DMS114 treated with DMSO at 0.1 percent for 48 hours (cell line): ENCODE measurements around the gene BMP8B.
A peak's percentile ranks its signal among the peaks of the same experiment; 100 is the strongest.

Experiments used
- DNase-seq: peaks from one replicate; lab custom pipeline; 2025; ENCODE audit not compliant: unreplicated experiment; lab: John Stamatoyannopoulos, UW

BMP8B gene

GRCh38 chr1:39727932-39728317 is 60.7 kb downstream of the BMP8B start:
- no peak for DNase-seq

- no peak for DNase-seq
These were observed 61.3 kb downstream of the BMP8B start for GRCh38 chr1:39727221-39727931.

GRCh38 chr1:39726600-39726999 is 62.1 kb downstream of the BMP8B start:
- no peak for DNase-seq

GRCh38 chr1:39722495-39722894 is 66.2 kb downstream of the BMP8B start:
- no peak for DNase-seq

GRCh38 chr1:39721664-39722063 is 67.0 kb downstream of the BMP8B start:
- DNase-seq, result no peak

- peak; percentile 77 for DNase-seq
These were observed 68.3 kb downstream of the BMP8B start for GRCh38 chr1:39720094-39720999.

GRCh38 chr1:39717809-39718208 is 70.9 kb downstream of the BMP8B start:
- no peak for DNase-seq

GRCh38 chr1:39713557-39713956 is 75.1 kb downstream of the BMP8B start:
- DNase-seq, result no peak

- no peak for DNase-seq
These were observed 76.7 kb downstream of the BMP8B start for GRCh38 chr1:39711966-39712340.

GRCh38 chr1:39711104-39711965 is 77.3 kb downstream of the BMP8B start:
- no peak for DNase-seq

GRCh38 chr1:39707506-39707905 is 81.2 kb downstream of the BMP8B start:
- DNase-seq, result no peak
